Epithelial cell of esophagus (primary cell): Measurements from ENCODE around the gene LRRTM2.

Source experiments
- DNase-seq: peaks from one replicate; pipeline ENCODE4 v3.0.0; 2010; ENCODE audit warnings: low read depth
- H3K4me3 ChIP-seq: 2 replicates; pipeline ENCODE4 v1.5.1; 2011; ENCODE audit warnings: mild to moderate bottlenecking, low read length, control low read depth
- CTCF ChIP-seq: IDR thresholded peaks from 2 replicates; pipeline ENCODE4 v1.5.1; 2011; ENCODE audit warnings: low read depth, mild to moderate bottlenecking, low read length, control low read depth, inconsistent platforms; ENCODE audit not compliant: insufficient read depth; ENCODE audit errors: missing control alignments

The LRRTM2 gene

GRCh38 chr5:138873466-138874221 lies 1.5 kb downstream of the LRRTM2 start:
- DNase-seq: no peak
- no peak overlapping the region for H3K4me3 ChIP-seq
- TF ChIP-seq CTCF: no peak

GRCh38 chr5:138872841-138873465 lies 2.2 kb downstream of the LRRTM2 start:
- H3K4me3 ChIP-seq: no peak overlapping the region
- DNase-seq: no peak
- TF ChIP-seq CTCF: no peak

- TF ChIP-seq CTCF: no peak
- peak; percentile 48 for DNase-seq
Observed at GRCh38 chr5:138870611-138871010, 4.5 kb downstream of the LRRTM2 start.

GRCh38 chr5:138869763-138870500 lies 5.2 kb downstream of the LRRTM2 start:
- no peak overlapping the region for H3K4me3 ChIP-seq
- TF ChIP-seq CTCF: no peak
- peak; percentile 57 for DNase-seq

More at GRCh38 chr5:138870611-138871010, 4.5 kb downstream of the LRRTM2 start:
- no peak overlapping the region for H3K4me3 ChIP-seq

GRCh38 chr5:138869038-138869437 lies 6.1 kb downstream of the LRRTM2 start:
- DNase-seq: no peak
- no peak overlapping the region for H3K4me3 ChIP-seq
- TF ChIP-seq CTCF: no peak

GRCh38 chr5:138867011-138867410 lies 8.1 kb downstream of the LRRTM2 start:
- no peak overlapping the region for H3K4me3 ChIP-seq
- DNase-seq: no peak
- peak; percentile 9 for TF ChIP-seq CTCF
